Stomach smooth muscle (tissue), 2 donors: Measurements from ENCODE around the gene NID1.

ENCODE experiments used
- H3K27ac ChIP-seq: one replicate; pipeline ENCODE4 v1.7.0; 2013; ENCODE audit warnings: mild to moderate bottlenecking, low read length, inconsistent platforms
- H3K27me3 ChIP-seq, 2 donors: one replicate each; pipeline ENCODE4 v1.7.0; 2013; ENCODE audit warnings: low read length in 2 of 2; ENCODE audit not compliant: insufficient read depth in 2 of 2, control insufficient read depth in 1 of 2
- H3K36me3 ChIP-seq, 2 donors: one replicate each; pipeline ENCODE4 v1.7.0; 2013; ENCODE audit warnings: low read length in 2 of 2; ENCODE audit not compliant: control insufficient read depth in 2 of 2, insufficient read depth in 2 of 2
- H3K4me1 ChIP-seq: one replicate; pipeline ENCODE4 v1.7.0; 2013; ENCODE audit warnings: low read length; ENCODE audit not compliant: control insufficient read depth, insufficient read depth
- H3K4me3 ChIP-seq, 2 donors: one replicate each; pipeline ENCODE4 v1.7.0; 2013; ENCODE audit warnings: low read length in 2 of 2
- H3K9ac ChIP-seq, 2 donors: one replicate each; pipeline ENCODE4 v1.7.0; 2013; ENCODE audit warnings: low read length in 2 of 2, mild to moderate bottlenecking in 1 of 2
- H3K9me3 ChIP-seq, 2 donors: one replicate each; pipeline ENCODE4 v1.7.0; 2013; ENCODE audit warnings: low read length in 2 of 2; ENCODE audit not compliant: control insufficient read depth in 2 of 2
- donor health status: healthy.
- donor health status: Pancreatic carcinoma.

The NID1 gene

DNA sequence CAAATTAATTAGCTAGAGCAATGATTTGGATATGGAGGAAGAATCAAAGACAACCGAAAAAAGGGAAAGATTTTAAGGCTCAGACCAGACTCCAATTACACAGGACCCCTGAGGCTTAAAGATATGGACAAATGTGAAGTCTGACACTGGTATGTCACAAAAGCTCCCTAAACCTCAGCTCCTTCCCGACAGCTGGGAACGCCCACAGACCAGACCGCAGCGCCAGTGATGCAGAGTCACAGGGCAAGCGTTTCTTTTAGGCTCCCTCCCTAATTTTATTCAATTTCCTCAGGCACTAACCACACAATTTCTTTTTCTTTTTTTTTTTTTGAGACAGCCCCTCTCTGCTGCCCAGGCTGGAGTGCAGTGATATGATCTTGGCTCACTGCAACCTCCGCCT is 40.2 kb downstream of the NID1 start:
- H3K27me3 ChIP-seq, result no peaks in the 10 kb centered on the region
- H3K9ac ChIP-seq, result no peak overlapping the region
- H3K4me1 ChIP-seq, result peaks cover 21% of the 10 kb centered on the region
- no peaks in the 10 kb centered on the region for H3K9me3 ChIP-seq
- H3K4me3 ChIP-seq, result no peak overlapping the region
- peaks cover 56 to 67% of the 10 kb centered on the region in 2 donors for H3K36me3 ChIP-seq
- no peak overlapping the region for H3K27ac ChIP-seq

DNA sequence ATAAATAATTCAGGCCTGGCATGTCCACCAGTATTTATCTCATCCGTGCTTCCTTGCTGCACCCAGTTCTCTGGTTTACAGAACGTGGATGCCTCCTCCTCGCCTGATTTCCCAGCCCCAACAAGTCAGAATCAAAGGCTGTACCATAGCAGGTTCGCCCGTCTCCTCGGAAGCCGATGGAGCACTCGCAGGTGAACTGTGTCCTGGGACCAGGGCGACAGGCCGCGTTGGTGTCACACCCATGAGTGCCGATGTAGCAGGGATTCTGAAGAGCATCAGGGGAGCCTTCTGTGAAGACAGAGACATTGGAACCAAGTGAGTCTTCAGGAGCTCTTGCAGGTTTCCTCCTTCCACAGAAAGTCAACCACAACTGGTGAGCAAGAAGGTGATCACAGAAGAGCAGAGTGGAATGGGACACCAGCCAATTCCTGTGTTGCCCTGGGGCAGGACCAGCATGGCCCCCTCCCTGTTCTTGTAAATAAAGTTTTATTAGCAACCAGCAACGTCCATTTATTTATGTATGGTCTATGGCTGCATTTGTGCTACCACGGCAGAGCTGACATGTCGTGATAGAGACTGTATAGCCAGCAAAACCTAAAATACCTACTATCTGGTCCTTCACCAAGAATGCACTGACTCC is 40.8 kb downstream of the NID1 start:
- no peak overlapping the region for H3K27ac ChIP-seq

DNA sequence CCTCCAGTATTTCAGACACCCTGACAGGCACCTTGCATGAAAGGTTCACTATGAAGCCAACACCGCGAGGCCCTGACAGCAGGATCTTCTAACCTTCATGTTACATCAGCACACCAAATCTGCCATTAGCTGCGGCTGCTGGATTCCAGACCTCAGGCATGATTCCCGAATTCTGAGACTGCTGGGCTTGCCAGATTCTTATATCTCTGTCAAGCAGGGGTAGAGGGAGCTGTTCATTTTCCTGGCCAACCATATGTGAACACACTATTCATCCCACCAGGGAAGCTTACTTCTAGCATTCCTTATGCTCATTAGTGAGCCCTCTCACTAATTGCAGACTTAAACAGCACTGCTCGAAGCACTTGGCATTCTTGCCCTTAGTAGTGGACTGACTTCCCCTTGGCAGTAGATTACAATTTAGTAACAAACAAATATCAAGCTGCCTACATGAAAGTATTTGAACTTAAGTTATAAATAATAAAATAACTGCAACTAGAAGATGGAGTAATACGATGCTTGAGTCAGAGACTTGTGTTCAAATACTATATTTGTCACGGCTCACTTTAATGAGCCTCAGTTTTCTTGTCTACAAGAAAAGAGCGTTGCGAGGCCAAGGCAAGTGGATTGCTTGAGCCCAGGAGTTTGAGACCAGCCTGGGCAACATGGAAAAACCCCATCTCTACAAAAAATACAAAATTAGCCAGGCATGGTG is 43.3 kb downstream of the NID1 start:
- Histone ChIP-seq H3K36me3 (peaks cover 51 to 62% of the 10 kb centered on the region in 2 donors), H3K9me3 (no peaks in the 10 kb centered on the region), H3K4me1 (peaks cover 36% of the 10 kb centered on the region)

More for the DNA sequence above, 40.8 kb downstream of the NID1 start:
- Histone ChIP-seq H3K36me3 (peaks cover 57 to 66% of the 10 kb centered on the region in 2 donors), H3K4me1 (peaks cover 27% of the 10 kb centered on the region), H3K9me3 (no peaks in the 10 kb centered on the region), H3K4me3 (no peak overlapping the region), H3K27me3 (no peaks in the 10 kb centered on the region), H3K9ac (no peak overlapping the region)

DNA sequence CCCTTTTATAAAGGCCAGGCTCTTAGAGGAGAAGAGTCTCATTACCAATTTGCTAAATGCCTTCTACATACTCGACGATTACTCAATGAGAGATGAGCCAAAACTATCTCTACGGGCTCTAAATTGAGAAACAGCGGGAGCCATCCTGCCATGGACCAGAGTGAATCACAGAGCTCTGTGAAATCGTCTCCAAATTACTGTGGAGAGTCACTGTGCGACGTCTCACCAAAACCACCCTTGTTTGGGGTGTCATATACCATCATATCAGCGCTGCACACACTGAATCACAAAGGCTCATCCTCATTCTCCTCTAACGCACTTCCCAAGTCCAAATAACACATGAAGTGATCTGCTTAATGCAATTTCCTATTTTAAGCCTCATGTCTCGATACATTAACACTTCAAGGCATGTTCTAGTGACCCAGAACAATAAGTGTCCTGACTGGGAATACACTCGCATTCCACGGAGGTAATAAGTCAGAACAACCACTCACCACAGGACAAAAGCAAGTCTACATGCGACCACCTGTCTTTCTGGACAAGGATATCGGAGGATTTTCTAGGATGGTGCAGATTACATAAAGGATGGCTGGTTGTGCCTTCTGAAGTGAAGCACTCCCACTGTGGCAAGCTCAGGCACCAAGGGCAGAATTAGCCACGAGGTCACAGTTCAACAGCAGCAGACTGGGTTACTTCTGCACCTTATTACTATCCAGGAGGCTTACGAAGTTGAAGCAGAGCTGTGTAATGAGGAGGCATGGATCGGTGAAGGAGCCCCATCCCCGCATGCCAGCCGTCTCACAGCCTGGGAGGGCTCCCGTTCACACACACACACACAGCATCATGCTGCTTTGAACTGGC is 44.3 kb downstream of the NID1 start:
- peaks cover 49 to 62% of the 10 kb centered on the region in 2 donors for H3K36me3 ChIP-seq
- no peak overlapping the region for H3K4me3 ChIP-seq
- H3K9ac ChIP-seq, result no peak overlapping the region
- H3K4me1 ChIP-seq, result peaks cover 36% of the 10 kb centered on the region
- H3K27me3 ChIP-seq, result no peaks in the 10 kb centered on the region
- peak overlapping the region; percentile 76 for H3K27ac ChIP-seq
- no peaks in the 10 kb centered on the region for H3K9me3 ChIP-seq

More for the DNA sequence above, 43.3 kb downstream of the NID1 start:
- Histone ChIP-seq H3K27me3 (no peaks in the 10 kb centered on the region), H3K27ac (peak overlapping the region; percentile 76), H3K4me3 (no peak overlapping the region), H3K9ac (peak overlapping the region; percentile 13 to 26)

DNA sequence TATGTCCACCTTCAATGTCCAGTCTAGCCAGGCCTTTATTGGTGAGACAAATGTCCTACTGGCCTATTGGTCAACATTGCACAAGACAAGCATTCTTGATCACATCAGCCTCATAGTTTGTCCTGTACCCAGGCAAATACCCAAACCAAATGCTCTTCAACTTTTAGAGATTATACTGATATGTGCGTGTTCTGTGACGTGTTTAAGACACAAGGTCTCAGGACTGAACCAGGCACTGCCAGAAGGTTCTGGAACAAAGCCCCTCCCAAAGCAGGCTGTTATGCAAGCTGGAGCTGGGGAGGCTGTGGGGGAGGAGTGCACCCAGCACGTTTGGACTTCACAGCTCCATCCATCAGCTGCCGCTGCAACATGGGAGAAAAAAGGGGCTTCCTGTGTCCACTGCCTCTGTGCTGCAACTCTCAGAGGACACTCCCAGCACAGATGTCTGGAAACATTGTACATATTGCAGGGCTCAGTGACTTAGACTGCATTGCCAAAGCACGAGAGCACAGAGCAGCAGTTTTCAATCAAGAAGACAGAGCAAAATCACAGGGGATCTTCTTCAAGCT is 45.9 kb downstream of the NID1 start:
- Histone ChIP-seq H3K9ac (peak overlapping the region in 1 of 2 donors; percentile 6), H3K4me3 (no peak overlapping the region), H3K27me3 (no peaks in the 10 kb centered on the region), H3K27ac (peak overlapping the region; percentile 81), H3K36me3 (peaks cover 55 to 63% of the 10 kb centered on the region in 2 donors), H3K9me3 (no peaks in the 10 kb centered on the region), H3K4me1 (peaks cover 45% of the 10 kb centered on the region)

DNA sequence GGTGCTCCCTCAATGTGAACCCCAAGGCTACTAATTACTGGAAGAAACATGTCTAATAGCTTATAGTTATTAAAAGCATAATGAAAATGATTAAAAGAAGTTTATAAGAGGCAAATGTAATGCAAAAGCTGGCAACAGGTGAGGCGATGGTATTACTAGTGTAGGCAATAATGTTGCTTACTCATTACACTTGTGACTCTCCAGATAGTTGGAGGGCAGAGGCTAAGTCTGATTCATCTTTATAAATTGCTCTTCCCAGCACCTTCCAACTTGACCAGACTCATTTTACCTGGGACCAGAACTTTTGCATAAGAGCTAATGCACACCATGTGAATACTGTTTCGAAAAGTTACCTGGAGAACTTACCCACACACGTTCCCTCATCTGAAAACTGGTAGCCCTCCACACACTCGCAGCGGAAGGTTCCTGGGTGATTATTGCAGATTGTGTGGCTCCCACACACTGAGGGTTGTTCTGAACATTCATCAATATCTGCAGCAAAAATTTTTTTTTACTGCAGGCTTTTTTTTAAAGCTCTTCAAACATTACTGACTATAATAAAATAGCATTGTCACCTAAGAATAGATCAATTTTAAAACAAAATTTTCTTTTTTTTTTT is 48.0 kb downstream of the NID1 start:
- H3K9me3 ChIP-seq, result no peaks in the 10 kb centered on the region
- H3K4me3 ChIP-seq, result no peak overlapping the region
- H3K9ac ChIP-seq, result peak overlapping the region in 1 of 2 donors; percentile 13
- peaks cover 41% of the 10 kb centered on the region for H3K4me1 ChIP-seq
- H3K27ac ChIP-seq, result no peak overlapping the region
- no peaks in the 10 kb centered on the region for H3K27me3 ChIP-seq
- H3K36me3 ChIP-seq, result peaks cover 65 to 68% of the 10 kb centered on the region in 2 donors

DNA sequence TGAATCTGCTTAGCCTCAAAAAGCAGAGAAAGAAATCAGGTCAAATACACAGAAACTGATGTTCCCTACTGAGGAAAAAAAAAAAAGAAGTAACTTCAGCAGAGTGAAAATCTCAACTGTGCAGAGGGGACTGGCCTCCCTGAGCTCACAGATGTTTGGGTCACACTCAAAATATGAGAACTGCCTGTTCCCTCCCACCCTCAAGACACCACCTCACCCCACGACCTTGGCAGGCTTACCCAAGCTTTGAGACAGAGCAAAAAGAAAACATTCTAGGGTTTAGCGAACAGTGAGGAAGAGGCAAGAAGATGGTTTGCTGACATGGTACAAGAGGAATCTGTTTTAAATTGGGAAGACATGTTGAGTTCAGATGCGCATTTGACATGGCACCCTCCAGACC is 48.8 kb downstream of the NID1 start:
- no peak overlapping the region for H3K4me3 ChIP-seq
- H3K27me3 ChIP-seq, result no peaks in the 10 kb centered on the region
- H3K27ac ChIP-seq, result peak overlapping the region; percentile 53
- peaks cover 68 to 70% of the 10 kb centered on the region in 2 donors for H3K36me3 ChIP-seq
- peak overlapping the region in 1 of 2 donors; percentile 13 for H3K9ac ChIP-seq
- peaks cover 33% of the 10 kb centered on the region for H3K4me1 ChIP-seq
- no peaks in the 10 kb centered on the region for H3K9me3 ChIP-seq

DNA sequence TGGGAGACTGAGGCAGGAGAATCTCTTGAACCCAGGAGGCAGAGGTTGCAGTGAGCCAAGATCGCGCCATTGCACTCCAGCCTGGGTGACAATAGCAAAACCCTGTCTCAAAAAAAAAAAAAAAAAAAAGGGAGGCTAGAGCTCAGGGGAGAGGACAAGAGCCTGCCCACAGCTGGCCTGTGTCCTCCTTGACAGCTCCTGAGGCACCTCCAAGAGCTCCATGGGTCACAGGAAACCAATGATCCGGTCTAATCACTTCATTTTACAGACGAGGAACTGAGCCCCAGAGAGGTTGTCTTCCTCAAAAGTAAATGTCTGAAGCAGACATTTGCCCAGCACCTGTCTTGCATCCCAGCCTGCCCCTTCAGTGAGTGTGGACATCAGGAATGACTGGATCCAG is 49.4 kb downstream of the NID1 start:
- Histone ChIP-seq H3K27me3 (no peaks in the 10 kb centered on the region), H3K27ac (peak overlapping the region; percentile 53), H3K4me1 (peaks cover 28% of the 10 kb centered on the region), H3K4me3 (peak overlapping the region in 1 of 2 donors; percentile 8), H3K9ac (no peak overlapping the region), H3K9me3 (no peaks in the 10 kb centered on the region), H3K36me3 (peaks cover 66 to 68% of the 10 kb centered on the region in 2 donors)

DNA sequence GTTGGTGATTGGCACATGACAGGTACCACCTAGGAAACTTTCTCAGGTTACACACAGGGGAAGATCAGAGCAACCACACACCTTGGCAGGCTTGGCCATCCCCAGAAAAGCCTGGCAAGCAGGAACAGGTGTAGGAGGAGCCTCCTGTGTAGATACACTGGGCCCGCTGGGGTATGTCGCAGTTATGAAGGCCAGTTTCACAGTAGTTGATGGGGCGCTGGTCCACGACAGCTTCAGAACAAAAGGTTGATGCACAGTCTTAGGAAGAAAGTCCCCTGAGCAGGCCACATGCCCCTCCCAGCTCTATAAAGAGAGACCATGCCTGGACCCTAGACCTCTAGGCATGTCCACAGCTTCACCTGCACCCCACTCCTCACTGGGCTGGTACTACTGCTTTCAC is 51.6 kb downstream of the NID1 start:
- H3K4me3 ChIP-seq, result no peak overlapping the region
- H3K27ac ChIP-seq, result peak overlapping the region; percentile 31
- H3K4me1 ChIP-seq, result peaks cover 10% of the 10 kb centered on the region
- no peak overlapping the region for H3K9ac ChIP-seq
- H3K9me3 ChIP-seq, result no peaks in the 10 kb centered on the region
- no peaks in the 10 kb centered on the region for H3K27me3 ChIP-seq
- H3K36me3 ChIP-seq, result peaks cover 65 to 69% of the 10 kb centered on the region in 2 donors

DNA sequence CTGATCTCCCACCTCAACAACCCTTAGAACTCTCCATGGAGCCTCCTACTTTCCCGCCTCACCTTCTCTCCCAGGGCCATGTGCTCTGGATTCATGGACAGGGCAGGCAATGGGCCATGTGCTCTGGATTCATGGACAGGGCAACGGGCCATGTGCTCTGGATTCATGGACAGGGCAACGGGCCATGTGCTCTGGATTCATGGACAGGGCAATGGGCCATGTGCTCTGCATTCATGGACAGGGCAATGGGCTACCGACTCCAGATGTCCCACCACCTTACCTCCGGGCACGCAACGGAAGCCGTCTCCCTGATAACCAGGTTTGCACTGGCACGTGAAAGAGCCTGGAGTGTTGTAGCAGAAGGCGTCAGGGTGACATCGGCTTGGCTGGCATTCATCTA is 53.2 kb downstream of the NID1 start:
- Histone ChIP-seq H3K4me3 (no peak overlapping the region), H3K36me3 (peaks cover 67 to 75% of the 10 kb centered on the region in 2 donors), H3K9ac (no peak overlapping the region), H3K4me1 (peaks cover 9% of the 10 kb centered on the region), H3K27me3 (no peaks in the 10 kb centered on the region), H3K9me3 (no peaks in the 10 kb centered on the region), H3K27ac (no peak overlapping the region)
